Lower lobe of right lung (tissue), 2 donors: ENCODE results near the gene SLC2A5. TPM values are rescaled to one million over a fixed set of nuclear protein-coding genes. Genes with fewer than 3 reads are reported as not detected.

ENCODE experiments used
- ATAC-seq, 2 donors: fragments of 200-7000 bp; cut with Tn5 transposase; one replicate each; pipeline ENCODE4 v1.9.1; 2020 to 2022; ENCODE audit warnings: mild to moderate bottlenecking in 2 of 2, moderate library complexity in 2 of 2
- DNase-seq: peaks from one replicate; pipeline ENCODE4 v3.0.0-alpha.2; 2020
- H3K27ac ChIP-seq: fragments of 200-600 bp; one replicate; pipeline ENCODE4 v1.8.0; 2022
- H3K27me3 ChIP-seq: fragments of 200-600 bp; one replicate; pipeline ENCODE4 v1.8.0; 2022; ENCODE audit warnings: low read depth
- H3K36me3 ChIP-seq: fragments of 200-600 bp; one replicate; pipeline ENCODE4 v1.8.0; 2022; ENCODE audit warnings: mild to moderate bottlenecking
- H3K4me1 ChIP-seq: fragments of 200-600 bp; one replicate; pipeline ENCODE4 v1.8.0; 2022
- H3K4me3 ChIP-seq: fragments of 200-600 bp; one replicate; pipeline ENCODE4 v1.8.0; 2022; ENCODE audit warnings: mild to moderate bottlenecking
- H3K9me3 ChIP-seq: fragments of 200-600 bp; one replicate; pipeline ENCODE4 v1.8.0; 2022
- intact Hi-C: fragments of 100-400 bp; cut with DNase I; formaldehyde crosslinking; loops from one replicate; pipeline ENCODE4 v1.11.0; 2022
- total RNA-seq: library from RNA; stranded (reverse); fragmentation: NEBNext Ultra II Directional; extraction: Animal tissue kit (Norgen Biotek cat#: 25700); gene quantifications from one replicate; pipeline ENCODE4 v1.2.1, GENCODE V29; 2021
- TF ChIP-seq, protein P1 (sequence below): fragments of 200-600 bp; IDR thresholded peaks from one replicate; pipeline ENCODE4 v1.8.0; 2022; ENCODE audit warnings: antibody characterized with exemption, mild to moderate bottlenecking
- donor health status: DM: no; HTN: yes; CAD: no; lungs with severe emphysema.

The SLC2A5 gene
- total RNA-seq, 1 donor from 2014 or later: 1.7 TPM

DNA sequence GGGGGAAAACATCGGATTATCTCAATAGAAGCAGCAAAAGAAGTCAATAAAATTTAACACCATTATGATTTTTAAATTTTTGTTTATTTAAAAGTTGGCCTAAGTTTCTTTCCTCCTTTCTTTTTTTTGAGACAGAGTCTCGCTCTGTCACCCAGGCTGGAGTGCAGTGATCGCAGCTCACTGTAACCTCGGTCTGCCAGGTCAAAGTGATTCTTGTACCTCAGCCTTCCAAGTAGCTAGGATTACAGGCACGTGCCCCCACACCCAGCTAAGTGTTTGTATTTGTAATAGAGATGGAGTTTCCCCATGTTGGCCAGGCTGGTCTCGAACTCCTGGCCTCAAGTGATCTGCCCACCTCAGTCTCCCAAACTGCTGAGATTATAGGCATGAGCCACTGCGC is 20.9 kb downstream of the SLC2A5 start:
- intact Hi-C loops: no loop called here
- H3K27me3 ChIP-seq: no peaks in the 10 kb centered on the region
- ATAC-seq: no peak

DNA sequence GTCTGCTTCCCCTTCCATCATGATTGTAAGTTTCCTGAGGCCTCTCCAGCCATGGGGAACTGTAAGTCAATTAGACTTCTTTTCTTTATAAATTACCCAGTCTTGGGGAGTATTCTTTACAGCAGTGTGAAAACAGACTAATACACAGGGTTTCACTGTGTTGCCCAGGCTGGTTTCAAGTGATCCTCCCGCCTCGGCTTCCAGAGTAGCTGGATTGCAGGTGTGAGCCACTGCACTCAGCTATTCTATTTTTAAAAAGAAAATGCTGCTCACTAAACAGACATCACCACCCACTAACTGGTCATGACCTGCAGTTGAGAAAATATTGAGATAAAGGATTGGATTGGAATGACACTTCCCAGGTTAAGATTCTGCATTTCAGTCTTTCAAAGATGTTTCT is 22.4 kb downstream of the SLC2A5 start:
- TF ChIP-seq, protein P1, sequence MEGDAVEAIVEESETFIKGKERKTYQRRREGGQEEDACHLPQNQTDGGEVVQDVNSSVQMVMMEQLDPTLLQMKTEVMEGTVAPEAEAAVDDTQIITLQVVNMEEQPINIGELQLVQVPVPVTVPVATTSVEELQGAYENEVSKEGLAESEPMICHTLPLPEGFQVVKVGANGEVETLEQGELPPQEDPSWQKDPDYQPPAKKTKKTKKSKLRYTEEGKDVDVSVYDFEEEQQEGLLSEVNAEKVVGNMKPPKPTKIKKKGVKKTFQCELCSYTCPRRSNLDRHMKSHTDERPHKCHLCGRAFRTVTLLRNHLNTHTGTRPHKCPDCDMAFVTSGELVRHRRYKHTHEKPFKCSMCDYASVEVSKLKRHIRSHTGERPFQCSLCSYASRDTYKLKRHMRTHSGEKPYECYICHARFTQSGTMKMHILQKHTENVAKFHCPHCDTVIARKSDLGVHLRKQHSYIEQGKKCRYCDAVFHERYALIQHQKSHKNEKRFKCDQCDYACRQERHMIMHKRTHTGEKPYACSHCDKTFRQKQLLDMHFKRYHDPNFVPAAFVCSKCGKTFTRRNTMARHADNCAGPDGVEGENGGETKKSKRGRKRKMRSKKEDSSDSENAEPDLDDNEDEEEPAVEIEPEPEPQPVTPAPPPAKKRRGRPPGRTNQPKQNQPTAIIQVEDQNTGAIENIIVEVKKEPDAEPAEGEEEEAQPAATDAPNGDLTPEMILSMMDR: no peak
- ATAC-seq (no peak), DNase-seq (no peak)
- Histone ChIP-seq H3K27me3 (no peaks in the 10 kb centered on the region), H3K4me1 (no peaks in the 10 kb centered on the region), H3K27ac (no peak overlapping the region), H3K9me3 (no peaks in the 10 kb centered on the region), H3K36me3 (no peaks in the 10 kb centered on the region), H3K4me3 (no peak overlapping the region)
- intact Hi-C loops: no loop called here

More for the DNA sequence above, 20.9 kb downstream of the SLC2A5 start:
- Histone ChIP-seq H3K9me3 (no peaks in the 10 kb centered on the region), H3K36me3 (no peaks in the 10 kb centered on the region), H3K4me1 (no peaks in the 10 kb centered on the region), H3K4me3 (no peak overlapping the region), H3K27ac (no peak overlapping the region)
- TF ChIP-seq, protein P1: no peak
- no peak for DNase-seq

- no peaks in the 10 kb centered on the region for H3K9me3 ChIP-seq
- DNase-seq (no peak), ATAC-seq (no peak)
- TF ChIP-seq, protein P1: no peak
- no peaks in the 10 kb centered on the region for H3K36me3 ChIP-seq
- H3K4me3 ChIP-seq: no peak overlapping the region
- H3K4me1 ChIP-seq: no peaks in the 10 kb centered on the region
- H3K27ac ChIP-seq: no peak overlapping the region
- intact Hi-C loops: no loop called here
- H3K27me3 ChIP-seq: no peaks in the 10 kb centered on the region
Measured at GRCh38 chr1:9045861-9046510, 23.4 kb downstream of the SLC2A5 start.

DNA sequence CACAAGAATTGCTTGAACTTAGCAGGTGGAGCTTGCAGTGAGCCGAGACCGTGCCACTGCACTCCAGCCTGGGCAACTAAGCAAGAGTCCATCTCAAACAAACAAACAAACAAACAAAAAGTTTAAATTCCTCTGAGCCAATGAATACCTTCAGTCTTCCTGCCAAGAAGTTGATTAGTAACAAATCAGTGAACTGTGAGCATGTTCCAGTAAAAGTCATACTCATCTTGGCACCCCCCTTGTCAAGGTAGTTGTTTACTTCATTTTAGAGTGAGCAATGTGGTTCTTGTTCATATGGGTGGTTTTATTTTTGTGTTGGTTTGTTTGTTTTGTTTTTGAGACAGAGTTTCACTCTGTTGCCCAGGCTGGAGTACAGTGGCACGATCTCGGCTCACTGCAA is 25.2 kb downstream of the SLC2A5 start:
- Histone ChIP-seq H3K4me3 (no peak overlapping the region), H3K27me3 (no peaks in the 10 kb centered on the region), H3K4me1 (no peaks in the 10 kb centered on the region), H3K27ac (no peak overlapping the region), H3K9me3 (no peaks in the 10 kb centered on the region), H3K36me3 (no peaks in the 10 kb centered on the region)
- DNase-seq: no peak
- intact Hi-C loops: no loop called here
- TF ChIP-seq, protein P1: no peak
- ATAC-seq: no peak

DNA sequence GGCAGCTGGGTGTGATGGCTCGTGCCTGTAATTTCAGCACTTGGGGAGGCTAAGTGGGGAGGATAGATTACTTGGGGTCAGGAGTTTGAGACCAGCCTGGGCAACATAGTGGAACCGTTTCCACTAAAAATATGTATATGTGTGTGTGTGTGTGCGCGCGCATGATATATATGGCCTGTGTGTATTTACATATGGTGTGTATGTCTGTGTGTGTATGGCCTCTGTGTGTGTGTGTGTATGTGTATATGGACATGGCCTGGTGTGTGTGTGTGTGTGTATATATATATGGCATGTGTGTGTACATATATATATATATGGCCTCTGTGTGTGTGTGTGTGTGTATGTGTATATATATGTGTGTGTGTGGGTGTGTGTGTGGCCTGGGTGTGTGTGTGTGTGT is 27.2 kb downstream of the SLC2A5 start:
- no peak overlapping the region for H3K27ac ChIP-seq
- TF ChIP-seq, protein P1: no peak
- ATAC-seq (no peak), DNase-seq (no peak)
- H3K4me1 ChIP-seq: no peaks in the 10 kb centered on the region
- H3K27me3 ChIP-seq: peaks cover 4% of the 10 kb centered on the region
- intact Hi-C loops: no loop called here
- H3K9me3 ChIP-seq: no peaks in the 10 kb centered on the region
- H3K4me3 ChIP-seq: no peak overlapping the region
- H3K36me3 ChIP-seq: no peaks in the 10 kb centered on the region
